GM19035 (cell line): ENCODE data around the gene ANKRD17.
A peak's percentile ranks its signal among the peaks of the same experiment; 100 is the strongest.
"Not testable (repeated sequence)": the region's sequence is repeated elsewhere in the genome, so short reads cannot be mapped to it uniquely, and the experiment has no call there.

Experiments
- ATAC-seq: cut with Tn5 transposase; IDR thresholded peaks from one replicate; pipeline ENCODE4 v1.9.1; 2021; ENCODE audit not compliant: unreplicated experiment

Gene ANKRD17

DNA sequence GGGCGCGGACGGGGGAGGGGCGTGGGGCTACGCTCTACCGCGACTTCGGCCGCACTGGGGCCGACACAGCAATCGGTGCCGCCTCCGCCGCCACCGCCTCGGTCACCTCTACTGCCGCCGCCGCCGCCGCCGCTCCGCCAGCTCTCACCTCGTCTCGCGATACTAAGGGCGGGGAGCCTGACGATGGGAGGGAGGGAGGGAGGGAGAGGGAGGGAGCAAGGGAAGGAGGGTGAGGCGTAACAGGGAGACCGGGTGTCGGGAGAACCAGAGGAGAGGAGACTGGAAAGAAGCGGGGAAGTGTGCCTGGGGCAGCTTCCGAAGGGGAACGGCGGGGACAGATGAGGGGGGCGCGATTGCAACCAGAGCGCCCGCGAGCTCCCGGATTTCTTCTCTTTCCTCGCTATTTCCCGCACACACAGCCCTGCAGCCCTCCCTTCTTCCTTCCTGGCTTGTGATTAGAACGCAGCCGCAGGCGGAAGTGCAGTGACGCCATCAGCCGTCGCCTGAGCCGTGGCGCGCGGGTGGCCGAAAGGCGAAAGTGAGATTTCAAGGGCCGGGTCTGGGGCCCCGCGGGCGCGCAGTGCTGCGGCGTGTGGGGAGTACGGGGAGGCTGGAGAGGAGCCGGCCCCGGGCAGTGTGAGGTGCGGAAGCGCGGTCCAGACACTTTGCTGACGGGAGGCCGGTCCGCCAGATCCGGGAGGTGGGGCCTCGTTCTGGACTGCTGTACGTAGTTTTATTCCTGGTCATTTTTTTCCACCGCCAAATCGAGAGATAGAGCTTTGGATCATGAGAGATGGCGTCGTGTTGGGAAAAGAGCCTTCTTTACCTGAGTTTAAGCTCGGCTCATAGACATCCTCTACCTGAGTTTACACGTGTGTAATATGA, at the start of gene ANKRD17:
TSS of gene ANKRD17 (minus strand) at position 113 of the 885 bp plus-strand sequence. CDS start 130 bp downstream, outside the sequence.
- ATAC-seq: peak; percentile 79

GRCh38 chr4:73308286-73308685, 49.7 kb upstream of the ANKRD17 start:
- no peak for ATAC-seq

- no peak for ATAC-seq
Measured at GRCh38 chr4:73303711-73304110, 45.1 kb upstream of the ANKRD17 start.

DNA sequence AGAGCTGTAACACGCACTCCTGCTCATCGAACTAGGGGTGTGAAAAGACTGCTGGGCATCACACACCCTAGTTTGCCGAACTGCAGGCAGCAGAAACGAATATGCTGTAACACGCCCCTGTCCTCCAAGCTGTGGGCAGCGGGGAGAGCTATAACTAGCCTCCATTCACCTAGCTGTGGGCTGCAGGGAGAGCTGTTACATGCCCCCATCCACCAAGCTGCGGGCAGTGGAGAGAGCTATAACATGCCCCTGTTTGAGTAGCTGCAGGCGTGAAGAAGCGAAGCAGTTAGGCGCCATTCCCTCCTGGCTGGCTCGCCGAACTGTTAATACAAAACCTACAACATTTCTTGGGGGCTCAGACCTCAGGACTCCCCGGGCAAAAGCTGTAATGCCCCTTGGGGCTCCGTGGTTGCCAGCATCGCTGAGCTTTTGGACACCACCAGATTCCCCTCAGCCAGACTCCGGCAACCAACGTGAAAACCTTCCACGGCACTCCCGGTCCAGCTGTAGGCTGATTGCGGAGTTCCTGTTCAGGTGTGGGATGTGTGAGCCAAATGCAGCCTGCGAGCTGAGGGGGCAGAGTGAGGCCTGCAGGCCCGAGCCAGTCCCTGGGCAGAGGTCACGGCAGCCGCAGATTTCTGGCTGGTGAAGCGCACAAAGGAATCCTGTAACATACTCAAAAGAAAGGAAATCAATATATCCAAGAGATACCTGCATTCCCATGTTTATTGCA, 41.1 kb upstream of the ANKRD17 start:
- ATAC-seq: no peak

DNA sequence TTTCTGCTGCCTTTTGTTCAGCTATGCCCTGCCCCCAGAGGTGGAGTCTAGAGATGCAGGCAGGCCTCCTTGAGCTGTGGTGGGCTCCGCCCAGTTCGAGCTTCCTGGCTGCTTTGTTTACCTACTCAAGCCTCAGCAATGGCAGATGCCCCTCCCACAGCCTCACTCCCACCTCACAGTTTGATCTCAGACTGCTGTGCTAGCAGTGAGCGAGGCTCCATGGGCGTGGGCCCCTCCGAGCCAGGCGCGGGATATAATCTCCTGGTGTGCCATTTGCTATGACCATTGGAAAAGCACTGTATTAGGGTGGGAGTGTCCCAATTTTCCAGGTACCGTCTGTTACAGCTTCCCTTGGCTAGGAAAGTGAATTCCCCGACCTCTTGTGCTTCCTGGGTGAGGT, 34.1 kb upstream of the ANKRD17 start:
- not testable (repeated sequence) for ATAC-seq

DNA sequence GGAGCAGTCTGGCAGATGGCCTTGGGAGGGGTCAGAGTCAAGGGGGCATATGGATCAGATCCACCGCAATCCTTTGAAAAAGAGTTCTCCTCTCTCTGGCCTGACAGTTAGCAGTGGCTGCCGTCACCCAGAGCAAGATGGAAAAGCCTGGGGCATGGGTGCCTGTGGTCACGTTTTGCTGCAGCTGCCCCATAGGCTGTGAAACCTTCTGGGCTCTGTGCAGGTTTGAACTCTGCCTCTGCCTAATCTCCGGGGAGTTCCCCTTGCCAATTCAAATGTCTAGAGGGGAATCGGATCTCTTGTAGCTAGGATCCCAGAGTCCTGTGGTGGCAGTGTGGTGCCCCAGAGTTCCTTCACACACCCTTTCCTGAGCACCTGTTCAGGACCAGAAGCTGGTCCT, 23.4 kb upstream of the ANKRD17 start:
- ATAC-seq: no peak

DNA sequence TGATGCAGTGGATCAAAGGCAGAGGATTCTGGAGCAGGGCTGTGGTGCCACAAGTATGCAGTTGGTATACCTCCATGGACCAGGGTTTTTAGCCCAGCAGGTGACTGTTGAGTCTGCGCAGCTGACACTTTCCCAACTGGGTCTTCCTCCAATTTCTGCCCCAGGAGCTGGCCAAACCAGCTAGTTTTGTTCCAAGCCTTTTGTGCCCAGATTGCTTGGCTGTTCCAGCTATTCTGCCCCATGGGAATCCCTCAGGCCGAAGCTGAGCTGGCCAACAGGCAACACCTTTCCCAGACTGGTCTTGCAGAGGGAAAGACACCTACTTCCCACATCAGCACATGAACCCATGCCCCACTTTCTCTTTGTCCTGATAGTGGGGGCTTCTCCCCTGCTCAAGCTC, 22.8 kb upstream of the ANKRD17 start:
- ATAC-seq: no peak

- ATAC-seq: no peak
Measured at GRCh38 chr4:73277201-73277600, 18.6 kb upstream of the ANKRD17 start.

- ATAC-seq: no peak
Measured at GRCh38 chr4:73275318-73275654, 16.7 kb upstream of the ANKRD17 start.

- no peak for ATAC-seq
Measured at GRCh38 chr4:73272816-73273215, 14.2 kb upstream of the ANKRD17 start.

- no peak for ATAC-seq
Measured at GRCh38 chr4:73267050-73267449, 8.5 kb upstream of the ANKRD17 start.

GRCh38 chr4:73259571-73260090, 1.0 kb upstream of the ANKRD17 start:
- peak; percentile 7 for ATAC-seq

DNA sequence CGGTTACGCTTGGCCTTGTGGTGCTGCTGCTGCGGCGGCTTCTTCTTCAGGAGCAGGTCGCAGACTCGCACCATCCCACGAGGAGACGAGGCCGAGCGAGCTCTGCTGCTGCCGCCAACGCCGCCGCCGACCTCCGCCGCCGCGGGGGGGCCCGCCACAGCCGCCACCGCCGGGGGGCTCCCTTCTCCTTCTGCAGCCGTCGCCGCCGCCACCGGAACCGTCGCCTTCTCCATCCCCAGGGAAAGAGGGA, 237 bp downstream of the ANKRD17 start:
- peak; percentile 35 for ATAC-seq

- ATAC-seq: peak; percentile 9
Measured at GRCh38 chr4:73257651-73258435, 755 bp downstream of the ANKRD17 start.

DNA sequence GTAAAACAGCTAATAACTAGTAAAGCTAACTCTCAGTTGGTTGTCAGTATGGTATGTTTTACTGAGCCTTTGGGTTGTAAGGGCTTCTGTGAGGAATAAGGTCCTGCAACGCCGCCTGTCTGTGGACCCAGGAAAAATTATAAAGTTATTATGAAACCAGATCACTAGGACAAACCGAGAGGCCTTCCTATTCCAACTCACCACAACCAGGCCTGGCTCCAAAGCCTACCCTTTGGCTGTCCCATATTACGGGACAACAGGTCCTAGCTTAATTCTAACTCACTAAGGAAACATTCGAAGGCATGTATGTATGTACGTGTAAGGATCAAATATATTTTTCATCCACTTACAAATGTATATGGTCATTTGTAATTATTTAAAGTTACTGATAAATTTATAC, 1.4 kb downstream of the ANKRD17 start:
- peak; percentile 26 for ATAC-seq

DNA sequence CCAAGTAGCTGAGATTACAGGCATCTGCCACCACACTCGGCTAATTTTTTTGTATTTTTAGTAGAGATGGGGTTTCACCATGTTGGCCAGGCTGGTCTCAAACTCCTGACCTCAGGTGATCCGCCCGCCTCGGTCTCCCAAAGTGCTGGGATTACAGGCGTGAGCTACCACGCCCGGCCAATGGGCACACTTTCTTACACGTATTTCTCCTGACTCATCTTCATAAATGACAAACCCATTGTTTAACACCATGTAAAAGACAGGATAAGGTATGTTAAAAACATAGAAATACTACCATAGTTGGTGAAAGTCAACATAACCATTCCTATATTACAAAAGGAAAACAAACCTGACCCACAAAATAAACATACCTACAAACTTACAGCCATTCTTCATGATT, 2.8 kb downstream of the ANKRD17 start:
- not testable (repeated sequence) for ATAC-seq

DNA sequence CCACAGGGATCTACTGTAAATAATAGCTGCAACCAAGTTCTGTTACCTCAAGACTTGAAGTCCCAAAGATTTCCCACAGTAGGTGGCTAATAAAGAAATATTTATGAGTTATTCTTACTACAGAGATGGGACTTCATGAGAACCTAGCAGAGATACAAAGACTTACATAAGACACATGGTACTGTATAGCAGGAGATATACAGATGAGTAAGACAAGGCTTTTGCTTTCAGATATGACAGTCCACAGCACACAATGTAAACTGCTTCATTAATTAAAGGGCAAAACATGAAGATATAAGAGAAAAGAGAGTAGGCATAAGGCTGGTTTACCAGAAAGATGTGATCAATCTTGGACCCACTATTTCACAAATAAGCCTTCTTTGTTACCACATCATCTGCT, 6.6 kb downstream of the ANKRD17 start:
- ATAC-seq: no peak

- no peak for ATAC-seq
Measured at GRCh38 chr4:73251384-73251783, 7.2 kb downstream of the ANKRD17 start.

DNA sequence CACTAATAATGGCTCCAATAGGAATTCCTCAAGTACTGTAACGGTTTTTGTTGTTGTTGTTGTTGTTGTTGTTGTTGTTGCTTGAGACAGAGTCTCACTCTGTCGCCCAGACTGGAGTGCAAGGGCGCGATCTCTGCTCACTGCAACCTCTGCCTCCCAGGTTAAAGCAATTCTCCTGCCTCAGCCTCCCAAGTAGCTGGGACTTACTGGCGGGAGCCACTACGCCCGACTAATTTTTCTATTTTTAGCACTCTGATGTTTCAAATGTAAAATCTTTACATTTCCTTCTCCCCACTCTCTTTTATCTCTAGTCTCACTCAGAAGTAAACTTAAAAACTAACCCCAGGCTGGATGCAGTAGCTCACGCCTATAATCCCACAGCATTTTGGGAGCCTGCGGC, 8.0 kb downstream of the ANKRD17 start:
- no peak for ATAC-seq

GRCh38 chr4:73248821-73249220, 9.8 kb downstream of the ANKRD17 start:
- ATAC-seq: no peak

DNA sequence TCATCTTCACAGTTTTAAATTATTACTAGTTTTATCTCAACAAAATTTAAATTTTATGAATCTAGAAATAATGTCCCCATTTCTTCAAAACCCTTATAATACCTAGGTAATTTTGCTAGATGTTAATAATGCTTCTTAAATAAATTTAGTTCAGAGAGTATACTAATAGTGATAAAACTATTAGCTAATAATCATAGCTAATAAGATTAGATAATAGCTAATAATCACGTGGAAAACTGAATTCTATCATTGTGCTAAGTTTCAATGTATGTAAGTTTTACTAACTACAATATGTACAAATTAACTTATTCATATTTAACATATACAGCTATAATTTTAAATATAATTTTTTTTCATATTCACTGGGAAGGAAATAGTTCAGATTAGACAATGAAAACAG, 10.2 kb downstream of the ANKRD17 start:
- no peak for ATAC-seq

GRCh38 chr4:73247100-73247499, 11.5 kb downstream of the ANKRD17 start:
- no peak for ATAC-seq
